Osteoblast (primary cell): Measurements from ENCODE around the gene GPR17. TPM values are rescaled to one million over a fixed set of nuclear protein-coding genes. Genes with fewer than 3 reads are reported as not detected.

Experiments used
- DNase-seq: peaks from one replicate; pipeline ENCODE4 v3.0.0; 2011; ENCODE audit warnings: low spot score, mixed read lengths; ENCODE audit not compliant: insufficient read length; ENCODE audit errors: missing footprints
- H2AFZ ChIP-seq: 2 replicates; pipeline ENCODE4 v1.6.0; 2011; ENCODE audit warnings: mild to moderate bottlenecking, low read length
- H3K27ac ChIP-seq: 2 replicates; pipeline ENCODE4 v1.5.1; 2011; ENCODE audit warnings: mild to moderate bottlenecking, low read depth, low read length, moderate library complexity
- H3K27me3 ChIP-seq: 2 replicates; pipeline ENCODE4 v1.6.0; 2012; ENCODE audit warnings: mild to moderate bottlenecking, control low read depth, inconsistent platforms, low read length, moderate library complexity; ENCODE audit not compliant: insufficient read depth
- H3K36me3 ChIP-seq: 2 replicates; pipeline ENCODE4 v1.5.1; 2011; ENCODE audit warnings: mild to moderate bottlenecking, low read length, control low read depth, moderate library complexity; ENCODE audit not compliant: insufficient read depth
- H3K4me1 ChIP-seq: 2 replicates; pipeline ENCODE4 v1.5.1; 2011; ENCODE audit warnings: mild to moderate bottlenecking, low read length, control low read depth, moderate library complexity; ENCODE audit not compliant: insufficient read depth
- H3K4me2 ChIP-seq: 2 replicates; pipeline ENCODE4 v1.6.0; 2011; ENCODE audit warnings: mild to moderate bottlenecking, low read length; ENCODE audit not compliant: insufficient read depth
- H3K4me3 ChIP-seq: fragments of 200-600 bp; sonication (generic); 3 replicates; pipeline ENCODE4 v1.5.1; 2012; ENCODE audit warnings: mild to moderate bottlenecking, low read length, inconsistent platforms; ENCODE audit not compliant: insufficient read depth
- H3K79me2 ChIP-seq: 2 replicates; pipeline ENCODE4 v1.6.0; 2012; ENCODE audit warnings: mild to moderate bottlenecking, low read length, control low read depth, inconsistent platforms; ENCODE audit not compliant: insufficient read depth
- H3K9me3 ChIP-seq: 2 replicates; pipeline ENCODE4 v1.5.1; 2011; ENCODE audit warnings: low read depth, low read length, control low read depth
- H4K20me1 ChIP-seq: 2 replicates; pipeline ENCODE4 v1.6.0; 2012; ENCODE audit warnings: mild to moderate bottlenecking, low read length, control low read depth; ENCODE audit not compliant: insufficient read depth
- total RNA-seq: library from RNA; depleted of rRNA; stranded (reverse); fragments of >200 nt; gene quantifications from 2 replicates; pipeline ENCODE4 v1.2.3, GENCODE V29; 2012
- TF ChIP-seq, protein P1 (sequence below): IDR thresholded peaks from 2 replicates; pipeline ENCODE4 v1.5.1; 2011; ENCODE audit warnings: mild to moderate bottlenecking, low read depth, low read length, moderate library complexity; ENCODE audit errors: extremely low read depth

The GPR17 gene
- total RNA-seq, 1 donor = not detected

- Histone ChIP-seq H3K4me2 (no peak overlapping the region), H4K20me1 (no peaks in the 10 kb centered on the region), H3K36me3 (no peaks in the 10 kb centered on the region), H3K9me3 (no peaks in the 10 kb centered on the region), H3K27ac (no peak overlapping the region), H3K27me3 (no peaks in the 10 kb centered on the region), H3K4me1 (no peaks in the 10 kb centered on the region), H3K79me2 (no peaks in the 10 kb centered on the region), H2AFZ (no peak overlapping the region), H3K4me3 (no peak overlapping the region)
- TF ChIP-seq, protein P1, sequence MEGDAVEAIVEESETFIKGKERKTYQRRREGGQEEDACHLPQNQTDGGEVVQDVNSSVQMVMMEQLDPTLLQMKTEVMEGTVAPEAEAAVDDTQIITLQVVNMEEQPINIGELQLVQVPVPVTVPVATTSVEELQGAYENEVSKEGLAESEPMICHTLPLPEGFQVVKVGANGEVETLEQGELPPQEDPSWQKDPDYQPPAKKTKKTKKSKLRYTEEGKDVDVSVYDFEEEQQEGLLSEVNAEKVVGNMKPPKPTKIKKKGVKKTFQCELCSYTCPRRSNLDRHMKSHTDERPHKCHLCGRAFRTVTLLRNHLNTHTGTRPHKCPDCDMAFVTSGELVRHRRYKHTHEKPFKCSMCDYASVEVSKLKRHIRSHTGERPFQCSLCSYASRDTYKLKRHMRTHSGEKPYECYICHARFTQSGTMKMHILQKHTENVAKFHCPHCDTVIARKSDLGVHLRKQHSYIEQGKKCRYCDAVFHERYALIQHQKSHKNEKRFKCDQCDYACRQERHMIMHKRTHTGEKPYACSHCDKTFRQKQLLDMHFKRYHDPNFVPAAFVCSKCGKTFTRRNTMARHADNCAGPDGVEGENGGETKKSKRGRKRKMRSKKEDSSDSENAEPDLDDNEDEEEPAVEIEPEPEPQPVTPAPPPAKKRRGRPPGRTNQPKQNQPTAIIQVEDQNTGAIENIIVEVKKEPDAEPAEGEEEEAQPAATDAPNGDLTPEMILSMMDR = no peak
- no peak for DNase-seq
These were observed 10.7 kb downstream of the GPR17 start for GRCh38 chr2:127656569-127657231.

- Histone ChIP-seq H3K4me2 (no peak overlapping the region), H3K4me1 (no peaks in the 10 kb centered on the region), H3K4me3 (no peak overlapping the region), H3K79me2 (no peaks in the 10 kb centered on the region), H3K9me3 (no peaks in the 10 kb centered on the region), H4K20me1 (no peaks in the 10 kb centered on the region), H2AFZ (no peak overlapping the region), H3K27me3 (no peaks in the 10 kb centered on the region), H3K36me3 (no peaks in the 10 kb centered on the region), H3K27ac (no peak overlapping the region)
- TF ChIP-seq, protein P1 = no peak
- DNase-seq = no peak
These were observed 11.3 kb downstream of the GPR17 start for GRCh38 chr2:127657232-127657595.

GRCh38 chr2:127658146-127658545 lies 12.2 kb downstream of the GPR17 start:
- Histone ChIP-seq H3K27me3 (peaks cover 5% of the 10 kb centered on the region), H3K4me2 (no peak overlapping the region), H2AFZ (no peak overlapping the region), H3K79me2 (no peaks in the 10 kb centered on the region), H4K20me1 (no peaks in the 10 kb centered on the region), H3K27ac (no peak overlapping the region), H3K36me3 (no peaks in the 10 kb centered on the region), H3K4me3 (no peak overlapping the region), H3K4me1 (no peaks in the 10 kb centered on the region), H3K9me3 (no peaks in the 10 kb centered on the region)
- peak; percentile 51 for DNase-seq
- TF ChIP-seq, protein P1 = no peak

DNA sequence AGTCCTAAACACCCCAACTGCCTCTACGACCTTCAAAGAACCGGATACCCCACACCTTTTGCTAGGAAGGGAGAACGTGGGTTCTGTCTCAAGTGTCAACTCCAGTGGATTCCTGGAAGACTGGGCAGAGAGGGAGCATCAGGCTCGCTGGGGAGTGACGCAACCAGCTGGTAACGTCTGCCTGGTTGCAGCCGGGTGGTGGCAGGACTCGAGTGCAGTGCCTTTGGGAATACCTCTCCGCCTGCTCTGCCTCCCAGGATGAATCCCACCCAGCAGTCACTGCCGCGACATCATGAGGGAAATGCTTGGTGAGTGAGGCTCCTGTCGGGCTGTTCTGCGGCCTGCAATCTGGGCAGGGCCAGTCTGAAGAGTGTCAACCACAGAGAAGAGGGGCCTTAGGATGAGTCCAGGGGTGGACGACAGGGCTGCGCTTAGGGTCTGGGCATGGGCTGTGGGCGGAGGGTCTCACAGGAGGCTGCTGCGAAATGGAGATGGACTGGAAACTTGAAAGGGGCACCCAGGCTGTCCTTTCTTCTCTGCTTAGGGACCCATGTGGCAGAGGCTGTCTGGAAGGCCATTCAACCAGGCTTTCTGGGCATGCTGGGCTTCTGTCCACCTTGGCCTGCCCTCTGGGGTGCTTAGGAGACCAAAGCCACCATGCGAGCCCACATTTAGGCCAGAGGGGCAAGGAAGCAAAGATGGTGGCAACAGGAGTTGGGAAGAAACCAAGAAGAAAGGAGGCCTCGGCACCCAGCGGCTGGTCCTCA lies 12.9 kb downstream of the GPR17 start:
- no peak overlapping the region for H2AFZ ChIP-seq
- no peak overlapping the region for H3K4me2 ChIP-seq
- no peaks in the 10 kb centered on the region for H3K36me3 ChIP-seq
- no peaks in the 10 kb centered on the region for H4K20me1 ChIP-seq
- H3K79me2 ChIP-seq = no peaks in the 10 kb centered on the region
- no peaks in the 10 kb centered on the region for H3K4me1 ChIP-seq
- H3K27ac ChIP-seq = no peak overlapping the region
- peaks cover 11% of the 10 kb centered on the region for H3K27me3 ChIP-seq
- TF ChIP-seq, protein P1 = no peak
- no peak overlapping the region for H3K4me3 ChIP-seq
- DNase-seq = peak; percentile 65
- no peaks in the 10 kb centered on the region for H3K9me3 ChIP-seq
